ENCODE measurements around the gene ZRANB3. TPM values are rescaled to one million over a fixed set of nuclear protein-coding genes. Genes with fewer than 3 reads are reported as not detected.
A peak's percentile ranks its signal among the peaks of the same experiment; 100 is the strongest.

ZRANB3 gene
- total and polyA plus RNA-seq, 2 donors (not counting 3 experiments of a cell fraction or from before 2014, with no cell fraction given) = 2.2 to 6.0 TPM

- H3K27me3 ChIP-seq (ENCODE audit: control insufficient read depth in 2 of 2, insufficient read depth in 2 of 2, low read length in 2 of 2) = no peaks in the 10 kb centered on the region
- peak overlapping the region; percentile 98 for H3K4me2 ChIP-seq (ENCODE audit: insufficient read depth, low read length)
- no peaks in the 10 kb centered on the region for H4K20me1 ChIP-seq (replicated peaks; ENCODE audit: control insufficient read depth, extremely low read depth, insufficient read depth, low read length)
- intact Hi-C loops (cut with micrococcal nuclease) = loop anchor here (5.0 kb wide), 3 partner anchors 180 to 345 kb away; partner anchors contain the start of gene MCM6
- H3K4me1 ChIP-seq (ENCODE audit: control insufficient read depth, extremely low read depth, insufficient read depth, low read length) = peaks cover 7% of the 10 kb centered on the region
- no peak overlapping the region for H3K27ac ChIP-seq (ENCODE audit: insufficient read depth, low read depth, low read length)
- dilution Hi-C loops (cut with MboI; ENCODE audit: extremely low pct_ligation_motif_present, low sequenced_read_pairs) = no loop called here
- H3K9ac ChIP-seq (replicated peaks; ENCODE audit: extremely low read depth, insufficient read depth, low read length) = no peak overlapping the region
- peaks cover 55% of the 10 kb centered on the region for H3K79me2 ChIP-seq (ENCODE audit: control insufficient read depth, insufficient read depth, low read length)
- CTCF ChIA-PET = interaction anchor here (0.9 to 2.2 kb wide), 3 partner anchors 41 to 528 kb away, joined by 4 to 14 read pairs (median 6); no protein-coding TSS in a partner anchor
- H3K9me3 ChIP-seq (replicated peaks; ENCODE audit: control insufficient read depth, insufficient read depth, low read length) = no peaks in the 10 kb centered on the region
- POLR2A ChIA-PET = no interaction called here
- BruUV-seq (replicated peaks) = no TSS peak
- DNase-seq (ENCODE audit: low read depth, low spot score) (peak; percentile 5), FAIRE-seq (no peak)
- H3K9me1 ChIP-seq (replicated peaks; ENCODE audit: control insufficient read depth, extremely low read depth, insufficient read depth, low read length) = no peaks in the 10 kb centered on the region
- H2AFZ ChIP-seq (ENCODE audit: low read depth, low read length) = no peak overlapping the region
- no peak for TF ChIP-seq JUN (IDR thresholded peaks at IDR 0.05; ENCODE audit: borderline replicate concordance, insufficient read depth, insufficient read length, low read depth)
- TF ChIP-seq GATA2 (IDR thresholded peaks at IDR 0.05; ENCODE audit: insufficient read depth, insufficient read length, low read depth, low read length) = no peak
- no peak for TF ChIP-seq EZH2 (IDR thresholded peaks at IDR 0.05; ENCODE audit: borderline replicate concordance, low read depth, low read length, severe bottlenecking)
- TF ChIP-seq FOS (IDR thresholded peaks at IDR 0.05; ENCODE audit: borderline replicate concordance, insufficient read depth, low read length) = no peak
- no peak for TF ChIP-seq POLR2AphosphoS5 (IDR thresholded peaks at IDR 0.05; ENCODE audit: insufficient read depth, low read depth, low read length)
- no peak for TF ChIP-seq MAX (IDR thresholded peaks at IDR 0.05; ENCODE audit: insufficient read depth, insufficient read length)
- no peak for TF ChIP-seq MYC (IDR thresholded peaks at IDR 0.05; ENCODE audit: low read depth, low read length)
- TF ChIP-seq POLR2A (IDR thresholded peaks at IDR 0.05; ENCODE audit: low read depth, low read length) = no peak
- no peak for TF ChIP-seq CTCF (IDR thresholded peaks at IDR 0.05; ENCODE audit: extremely low read depth in 1 of 2, insufficient read depth in 1 of 2, low read depth in 1 of 2, low read length in 2 of 2)
- H3K36me3 ChIP-seq (ENCODE audit: control insufficient read depth in 2 of 2, extremely low read depth in 1 of 2, insufficient read depth in 2 of 2, low read length in 2 of 2) = no peaks in the 10 kb centered on the region
- peak overlapping the region in 1 of 3 experiments; percentile 83 for H3K4me3 ChIP-seq (replicated peaks in 1 of 3; ENCODE audit: insufficient read depth in 1 of 3, low read depth in 1 of 3, low read length in 3 of 3)
Observed at GRCh38 chr2:135532581-135532980, 1.6 kb upstream of the ZRANB3 start.

Measured in endothelial cell of umbilical vein (primary cell).